LNCaP clone FGC (cell line): ENCODE results near the gene KBTBD12.

Experiments
- DNase-seq: peaks from one replicate; pipeline ENCODE4 v3.0.0-alpha.2; 2011; ENCODE audit warnings: low read depth
- H3K4me3 ChIP-seq: 2 replicates; pipeline ENCODE4 v1.5.1; 2011; ENCODE audit warnings: mild to moderate bottlenecking, low read depth, low read length, control low read depth
- TF ChIP-seq, protein P1 (sequence below): IDR thresholded peaks from 2 replicates; pipeline ENCODE4 v1.5.1; 2012; ENCODE audit warnings: mild to moderate bottlenecking; ENCODE audit not compliant: control insufficient read depth, insufficient read depth; ENCODE audit errors: extremely low read depth

Gene KBTBD12

DNA sequence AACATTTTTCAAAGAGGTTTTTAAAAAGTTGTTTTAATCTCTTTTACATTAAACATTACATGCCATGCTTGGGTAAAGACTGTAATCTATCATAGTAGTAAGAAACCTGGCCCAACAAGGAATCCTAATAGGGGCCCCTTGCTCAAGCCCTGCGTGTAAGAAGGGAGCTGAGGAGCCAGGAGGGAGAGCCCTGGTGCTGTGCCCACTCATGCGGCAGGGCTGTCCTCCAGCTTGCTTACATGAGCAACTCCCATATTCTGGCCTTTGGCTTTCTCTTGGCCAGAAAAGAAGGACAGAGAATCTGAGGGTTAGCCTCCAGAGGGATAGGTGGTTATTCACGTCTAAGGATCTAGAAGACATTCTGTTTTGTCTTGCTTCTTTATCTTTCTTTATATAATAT is 49.8 kb downstream of the KBTBD12 start:
- no peak overlapping the region for H3K4me3 ChIP-seq
- no peak for DNase-seq
- TF ChIP-seq, protein P1, sequence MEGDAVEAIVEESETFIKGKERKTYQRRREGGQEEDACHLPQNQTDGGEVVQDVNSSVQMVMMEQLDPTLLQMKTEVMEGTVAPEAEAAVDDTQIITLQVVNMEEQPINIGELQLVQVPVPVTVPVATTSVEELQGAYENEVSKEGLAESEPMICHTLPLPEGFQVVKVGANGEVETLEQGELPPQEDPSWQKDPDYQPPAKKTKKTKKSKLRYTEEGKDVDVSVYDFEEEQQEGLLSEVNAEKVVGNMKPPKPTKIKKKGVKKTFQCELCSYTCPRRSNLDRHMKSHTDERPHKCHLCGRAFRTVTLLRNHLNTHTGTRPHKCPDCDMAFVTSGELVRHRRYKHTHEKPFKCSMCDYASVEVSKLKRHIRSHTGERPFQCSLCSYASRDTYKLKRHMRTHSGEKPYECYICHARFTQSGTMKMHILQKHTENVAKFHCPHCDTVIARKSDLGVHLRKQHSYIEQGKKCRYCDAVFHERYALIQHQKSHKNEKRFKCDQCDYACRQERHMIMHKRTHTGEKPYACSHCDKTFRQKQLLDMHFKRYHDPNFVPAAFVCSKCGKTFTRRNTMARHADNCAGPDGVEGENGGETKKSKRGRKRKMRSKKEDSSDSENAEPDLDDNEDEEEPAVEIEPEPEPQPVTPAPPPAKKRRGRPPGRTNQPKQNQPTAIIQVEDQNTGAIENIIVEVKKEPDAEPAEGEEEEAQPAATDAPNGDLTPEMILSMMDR = no peak

- no peak for DNase-seq
- TF ChIP-seq, protein P1 = no peak
- H3K4me3 ChIP-seq = no peak overlapping the region
These were observed 52.3 kb downstream of the KBTBD12 start for GRCh38 chr3:127967316-127967715.

- TF ChIP-seq, protein P1 = peak; percentile 92
- peak; percentile 28 for DNase-seq
- no peak overlapping the region for H3K4me3 ChIP-seq
These were observed 56.0 kb downstream of the KBTBD12 start for GRCh38 chr3:127970966-127971592.

- TF ChIP-seq, protein P1 = no peak
- H3K4me3 ChIP-seq = no peak overlapping the region
- DNase-seq = no peak
These were observed 59.2 kb downstream of the KBTBD12 start for GRCh38 chr3:127974226-127974625.

DNA sequence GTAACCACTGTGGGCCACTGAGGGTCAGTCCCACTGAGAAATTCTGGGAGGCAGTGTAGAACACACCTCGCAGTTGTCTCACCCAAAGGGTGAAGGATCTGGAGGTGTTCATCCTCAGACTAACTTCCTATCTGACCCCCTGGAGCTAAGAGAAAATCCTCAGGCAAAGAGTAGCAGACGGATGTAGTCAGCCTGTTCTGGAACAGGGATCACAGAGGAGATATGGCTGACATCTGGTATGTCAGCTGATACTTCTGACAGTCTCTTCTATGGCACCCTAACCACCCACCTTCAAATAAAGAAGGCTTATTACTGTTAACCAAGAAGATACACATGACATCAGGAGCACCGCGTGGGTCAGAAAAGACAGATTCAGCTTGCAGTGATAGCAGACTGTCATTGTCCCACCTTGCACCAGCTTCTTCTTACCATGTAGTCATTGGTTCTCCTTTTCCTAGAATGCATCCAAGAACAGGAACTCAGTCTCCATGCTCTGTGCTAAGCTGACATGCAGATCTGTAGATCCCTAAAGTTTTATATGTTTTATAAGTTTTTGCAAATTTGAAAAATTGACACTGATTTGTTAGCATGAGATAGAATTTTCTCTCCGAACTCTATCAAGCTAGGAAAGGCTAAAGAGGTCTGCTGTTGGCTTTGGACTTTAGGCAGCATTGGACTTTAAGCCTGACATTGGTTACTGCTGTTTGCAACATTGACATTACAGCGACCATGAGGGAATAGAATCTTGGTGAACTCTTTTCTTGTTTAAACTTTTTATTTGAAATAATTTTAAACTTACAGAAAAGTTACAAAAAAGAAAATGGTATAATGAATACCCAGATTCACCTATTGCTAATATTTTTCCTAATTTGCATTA is 60.4 kb downstream of the KBTBD12 start:
- TF ChIP-seq, protein P1 = no peak
- DNase-seq = no peak
- H3K4me3 ChIP-seq = no peak overlapping the region

GRCh38 chr3:127978636-127979035 is 63.6 kb downstream of the KBTBD12 start:
- no peak for DNase-seq
- TF ChIP-seq, protein P1 = no peak
- no peak overlapping the region for H3K4me3 ChIP-seq

DNA sequence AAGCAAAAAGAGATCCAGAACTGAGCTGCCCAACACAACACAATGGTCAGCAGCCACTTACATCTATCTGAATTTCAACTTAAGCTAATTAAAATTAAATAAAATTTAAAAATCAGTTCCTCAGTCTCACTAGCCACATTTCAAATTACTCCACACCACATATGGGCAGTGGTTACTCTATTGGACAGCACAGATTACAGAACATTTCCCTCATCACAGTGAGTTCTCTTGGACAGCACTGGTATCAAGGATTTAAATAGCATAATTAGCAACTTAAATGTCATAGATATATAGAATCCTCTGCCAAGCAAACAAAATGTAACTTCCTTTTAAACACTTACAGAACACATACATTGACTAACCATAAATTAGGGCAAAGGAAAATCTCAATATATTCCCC is 64.4 kb downstream of the KBTBD12 start:
- H3K4me3 ChIP-seq = no peak overlapping the region
- no peak for DNase-seq
- TF ChIP-seq, protein P1 = no peak
